Measurements from ENCODE around the gene SLC43A2. TPM values are rescaled to one million over a fixed set of nuclear protein-coding genes. Genes with fewer than 3 reads are reported as not detected.
"Not testable (repeated sequence)": the region's sequence is repeated elsewhere in the genome, so short reads cannot be mapped to it uniquely, and the experiment has no call there.

Gene SLC43A2
- total RNA-seq, 1 experiment from 2014 or later, result 11.0 TPM

GRCh38 chr17:1663934-1664333, 35.3 kb upstream of the SLC43A2 start:
- TF ChIP-seq ZNF121 (CRISPR knock-in tag; IDR thresholded peaks at IDR 0.05), result 0 out of 2 replicates have a peak, but pooled peaks have one; percentile 53
- H3K27me3 Mint-ChIP-seq (ENCODE audit: low read depth); H3K4me3 Mint-ChIP-seq; H3K27ac Mint-ChIP-seq; DNase-seq (ENCODE audit: low spot score); ATAC-seq; POLR2A ChIA-PET; H3K4me1 Mint-ChIP-seq; H3K9me3 Mint-ChIP-seq: not testable (repeated sequence)
- CTCF ChIA-PET, result interaction anchor here (1.7 kb wide), 1 partner anchor 15 kb away, joined by 7 read pairs; the partner anchor contains the start of gene RILP
- H3K36me3 Mint-ChIP-seq, result peaks cover 81% of the 10 kb centered on the region

GRCh38 chr17:1661045-1661444, 32.4 kb upstream of the SLC43A2 start:
- peaks cover 6% of the 10 kb centered on the region; the same call in 1 of the 2 replicates for H3K9me3 Mint-ChIP-seq
- H3K27me3 Mint-ChIP-seq (ENCODE audit: low read depth), result no peaks in the 10 kb centered on the region
- no peak for TF ChIP-seq NFYB (CRISPR knock-in tag; conservative IDR thresholded peaks at IDR 0.05; ENCODE audit: low read depth)
- no peak for TF ChIP-seq RELA (CRISPR knock-in tag; IDR thresholded peaks at IDR 0.05; ENCODE audit: borderline replicate concordance)
- no peak for TF ChIP-seq IRF1 (CRISPR knock-in tag; IDR thresholded peaks at IDR 0.05)
- TF ChIP-seq GTF2I (CRISPR knock-in tag; conservative IDR thresholded peaks at IDR 0.05), result no peak
- TF ChIP-seq CREB1 (CRISPR knock-in tag; IDR thresholded peaks at IDR 0.05), result no peak
- TF ChIP-seq ATF6 (CRISPR knock-in tag; IDR thresholded peaks at IDR 0.05), result no peak
- no peak for TF ChIP-seq E2F1 (CRISPR knock-in tag; IDR thresholded peaks at IDR 0.05)
- TF ChIP-seq JUN (CRISPR knock-in tag; IDR thresholded peaks at IDR 0.05), result no peak
- TF ChIP-seq E2F5 (CRISPR knock-in tag; IDR thresholded peaks at IDR 0.05), result no peak
- no peak for TF ChIP-seq ZNF281 (CRISPR knock-in tag; IDR thresholded peaks at IDR 0.05)
- TF ChIP-seq ZNF512 (CRISPR knock-in tag; IDR thresholded peaks at IDR 0.05; ENCODE audit: borderline replicate concordance), result no peak
- TF ChIP-seq PRDM15 (CRISPR knock-in tag; IDR thresholded peaks at IDR 0.05), result no peak
- no peak for TF ChIP-seq TEAD4 (CRISPR knock-in tag; IDR thresholded peaks at IDR 0.05)
- no peak overlapping the region for H3K27ac Mint-ChIP-seq
- ATAC-seq (no peak), DNase-seq (ENCODE audit: low spot score) (no peak)
- no peak overlapping the region for H3K4me3 Mint-ChIP-seq
- H3K4me1 Mint-ChIP-seq, result no peaks in the 10 kb centered on the region
- POLR2A ChIA-PET, result interaction anchor here (1.2 kb wide), 1 partner anchor 12 kb away, joined by 6 read pairs; the partner anchor contains the start of gene RILP
- H3K36me3 Mint-ChIP-seq, result peaks cover 88% of the 10 kb centered on the region
- CTCF ChIA-PET, result interaction anchor here (1.5 to 2.0 kb wide), 2 partner anchors 9 to 13 kb away, joined by 6 to 7 read pairs; no protein-coding TSS in a partner anchor
